Endothelial cell of umbilical vein (primary cell): ENCODE measurements around the gene UTF1. TPM values are rescaled to one million over a fixed set of nuclear protein-coding genes. Genes with fewer than 3 reads are reported as not detected.

Experiments
- BruUV-seq: library from RNA; stranded (reverse); fragments of 400-500 nt; replicated peaks from 2 replicates; lab custom pipeline; 2021; lab: Mats Ljungman, UMichigan
- CTCF ChIA-PET: fragments of 300-600, 350-600 bp; sonication (Branson Sonifier 250); formaldehyde crosslinking; loops from one replicate; lab custom pipeline; 2021; ENCODE audit warnings: antibody characterized with exemption, inconsistent platforms; lab: Charles Lee
- POLR2A ChIA-PET: fragments of 300-600, 350-600 bp; sonication (Branson Sonifier 250); formaldehyde crosslinking; loops from one replicate; lab custom pipeline; 2021; ENCODE audit warnings: antibody characterized with exemption, inconsistent platforms; lab: Charles Lee
- DNase-seq: peaks from one replicate; pipeline ENCODE4 v3.0.0-alpha.2; 2011; ENCODE audit warnings: low read depth, low spot score
- FAIRE-seq: peaks from 2 replicates; lab custom pipeline; 2011; peaks lifted over from hg19 to GRCh38; lab: Jason Lieb, UNC
- H2AFZ ChIP-seq: 2 replicates; pipeline ENCODE4 v1.6.0; 2012; ENCODE audit warnings: low read depth, low read length, control low read depth, inconsistent platforms
- H3K27ac ChIP-seq: 2 replicates; pipeline ENCODE4 v1.5.1; 2011; ENCODE audit warnings: low read depth, mild to moderate bottlenecking, control low read depth, low read length, moderate library complexity; ENCODE audit not compliant: insufficient read depth
- H3K27me3 ChIP-seq, 2 experiments: 2 replicates each; pipeline versions ENCODE4 v1.6.0 to v1.6.1; 2011; ENCODE audit warnings: low read length in 2 of 2, mixed read lengths in 1 of 2; ENCODE audit not compliant: control insufficient read depth in 2 of 2, insufficient read depth in 2 of 2
- H3K36me3 ChIP-seq, 2 experiments: 2 replicates in 1 of 2; 3 replicates in 1 of 2; pipeline ENCODE4 v1.5.1; 2011; ENCODE audit warnings: low read length in 2 of 2, mild to moderate bottlenecking in 1 of 2, moderate library complexity in 1 of 2; ENCODE audit not compliant: control insufficient read depth in 2 of 2, insufficient read depth in 2 of 2; ENCODE audit errors: extremely low read depth in 1 of 2
- H3K4me1 ChIP-seq: 3 replicates; pipeline ENCODE4 v1.5.1; 2011; ENCODE audit warnings: mild to moderate bottlenecking, low read length; ENCODE audit not compliant: control insufficient read depth, insufficient read depth; ENCODE audit errors: extremely low read depth
- H3K4me2 ChIP-seq: 2 replicates; pipeline ENCODE4 v1.6.1; 2011; ENCODE audit warnings: low read length, control low read depth, mixed read lengths; ENCODE audit not compliant: insufficient read depth
- H3K4me3 ChIP-seq, 3 experiments: fragments of 200-600 bp in 1 of 3; sonication (generic), shearing (Covaris generic) in 1 of 3; replicated peaks in 1 of 3; 2 replicates each; pipeline ENCODE4 v1.5.1; 2011 to 2016; ENCODE audit warnings: control low read depth in 3 of 3, low read length in 3 of 3, mild to moderate bottlenecking in 2 of 3, inconsistent platforms in 1 of 3, low read depth in 1 of 3, moderate library complexity in 1 of 3; ENCODE audit not compliant: insufficient read depth in 1 of 3
- H3K79me2 ChIP-seq: 2 replicates; pipeline ENCODE4 v1.6.0; 2012; ENCODE audit warnings: low read length, inconsistent platforms; ENCODE audit not compliant: control insufficient read depth, insufficient read depth
- H3K9ac ChIP-seq: replicated peaks from 2 replicates; pipeline ENCODE3; 2011; ENCODE audit warnings: low read length, control low read depth; ENCODE audit not compliant: insufficient read depth; ENCODE audit errors: extremely low read depth
- H3K9me1 ChIP-seq: replicated peaks from 3 replicates; pipeline ENCODE4 v1.6.0; 2011; ENCODE audit warnings: mild to moderate bottlenecking, low read length; ENCODE audit not compliant: control insufficient read depth, insufficient read depth; ENCODE audit errors: extremely low read depth
- H3K9me3 ChIP-seq: replicated peaks from 2 replicates; pipeline ENCODE4 v1.5.1; 2012; ENCODE audit warnings: low read length, inconsistent platforms; ENCODE audit not compliant: control insufficient read depth, insufficient read depth
- H4K20me1 ChIP-seq: replicated peaks from 2 replicates; pipeline ENCODE3; 2011; ENCODE audit warnings: mild to moderate bottlenecking, low read length; ENCODE audit not compliant: control insufficient read depth, insufficient read depth; ENCODE audit errors: extremely low read depth
- JUN ChIP-seq: IDR thresholded peaks from 2 replicates; pipeline ENCODE4 v1.6.1; 2011; ENCODE audit warnings: borderline replicate concordance, low read depth; ENCODE audit not compliant: insufficient read length, insufficient read depth
- MAX ChIP-seq: IDR thresholded peaks from 2 replicates; pipeline ENCODE4 v1.6.1; 2011; ENCODE audit not compliant: insufficient read depth, insufficient read length
- POLR2A ChIP-seq: IDR thresholded peaks from 2 replicates; pipeline ENCODE4 v1.6.1; 2012; ENCODE audit warnings: low read depth, mild to moderate bottlenecking, control low read depth, low read length
- POLR2AphosphoS5 ChIP-seq: IDR thresholded peaks from 2 replicates; pipeline ENCODE4 v1.6.1; 2012; ENCODE audit warnings: low read depth, mild to moderate bottlenecking, control low read depth, low read length, moderate library complexity; ENCODE audit not compliant: insufficient read depth
- dilution Hi-C: fragments of 300-500 bp; cut with MboI; formaldehyde crosslinking; loops from one replicate; pipeline ENCODE4 v1.15.0; 2019; ENCODE audit warnings: low sequenced_read_pairs; ENCODE audit not compliant: extremely low pct_ligation_motif_present
- intact Hi-C: fragments of 100-400 bp; cut with micrococcal nuclease; formaldehyde crosslinking; loops from one replicate; pipeline ENCODE4 v1.10.0; 2022
- polyA plus RNA-seq, 4 experiments: library from polyadenylated mRNA; depleted of rRNA in 3 of 4; stranded (reverse) in 3 of 4; unstranded in 1 of 4; fragments of >200 nt; gene quantifications; 2 replicates each; pipeline versions ENCODE4 v1.2.1 to v1.2.3, GENCODE V29; 2011 to 2012; ENCODE audit warnings: missing spikeins in 1 of 4
- total RNA-seq: library from RNA; stranded (reverse); gene quantifications from 2 replicates; pipeline ENCODE4 v1.2.3, GENCODE V29; 2021

UTF1 gene
- total and polyA plus RNA-seq, 2 donors (not counting 3 experiments of a cell fraction or from before 2014, with no cell fraction given): not detected

GRCh38 chr10:133217800-133218589, 12.0 kb upstream of the UTF1 start:
- no peak for FAIRE-seq
- Histone ChIP-seq H3K4me2 (no peak overlapping the region), H3K4me3 (no peak overlapping the region), H4K20me1 (no peaks in the 10 kb centered on the region), H3K4me1 (no peaks in the 10 kb centered on the region), H3K27ac (no peak overlapping the region), H3K9ac (no peak overlapping the region), H3K36me3 (no peaks in the 10 kb centered on the region), H2AFZ (no peak overlapping the region), H3K27me3 (no peaks in the 10 kb centered on the region), H3K9me1 (no peaks in the 10 kb centered on the region), H3K9me3 (no peaks in the 10 kb centered on the region), H3K79me2 (no peaks in the 10 kb centered on the region)
- intact Hi-C loops: no loop called here
- ChIA-PET CTCF (no interaction called here), POLR2A (no interaction called here)
- DNase-seq: no peak
- no TSS peak for BruUV-seq
- dilution Hi-C loops: no loop called here
- no peak for TF ChIP-seq MAX

- no peak overlapping the region for H3K27ac ChIP-seq
- no peaks in the 10 kb centered on the region for H4K20me1 ChIP-seq
- H3K4me1 ChIP-seq: no peaks in the 10 kb centered on the region
- intact Hi-C loops: no loop called here
- H3K4me3 ChIP-seq: no peak overlapping the region
- no peaks in the 10 kb centered on the region for H3K27me3 ChIP-seq
- H2AFZ ChIP-seq: no peak overlapping the region
- no peaks in the 10 kb centered on the region for H3K9me1 ChIP-seq
- TF ChIP-seq JUN: no peak
- TF ChIP-seq POLR2A: no peak
- TF ChIP-seq POLR2AphosphoS5: no peak
- no peaks in the 10 kb centered on the region for H3K9me3 ChIP-seq
- no peak for FAIRE-seq
- H3K4me2 ChIP-seq: no peak overlapping the region
- H3K9ac ChIP-seq: no peak overlapping the region
- BruUV-seq: no TSS peak
- H3K36me3 ChIP-seq: no peaks in the 10 kb centered on the region
- no peaks in the 10 kb centered on the region for H3K79me2 ChIP-seq
- POLR2A ChIA-PET: no interaction called here
- dilution Hi-C loops: no loop called here
- CTCF ChIA-PET: no interaction called here
- no peak for DNase-seq
Observed at GRCh38 chr10:133218891-133219290, 11.1 kb upstream of the UTF1 start.
